GM13977 (cell line): ENCODE results near the gene FAM177B.
"Not testable (repeated sequence)": the region's sequence is repeated elsewhere in the genome, so short reads cannot be mapped to it uniquely, and the experiment has no call there.

ENCODE experiments used
- DNase-seq: peaks from one replicate; pipeline ENCODE4 v3.0.0; 2012; ENCODE audit warnings: low spot score
- in situ Hi-C: fragments of 300-500 bp; cut with MboI; formaldehyde crosslinking; loops from one replicate; pipeline ENCODE4 v1.12.0; 2022; ENCODE audit warnings: low sequenced_read_pairs, low pct_unique_long_range_greater_than_20kb, mixed read lengths, inconsistent platforms; ENCODE audit not compliant: unreplicated experiment
- TF ChIP-seq, protein P1 (sequence below): IDR thresholded peaks from 2 replicates; pipeline ENCODE4 v1.5.1; 2012; ENCODE audit warnings: mild to moderate bottlenecking, control low read depth; ENCODE audit not compliant: insufficient read depth; ENCODE audit errors: extremely low read depth, missing control alignments

FAM177B gene

DNA sequence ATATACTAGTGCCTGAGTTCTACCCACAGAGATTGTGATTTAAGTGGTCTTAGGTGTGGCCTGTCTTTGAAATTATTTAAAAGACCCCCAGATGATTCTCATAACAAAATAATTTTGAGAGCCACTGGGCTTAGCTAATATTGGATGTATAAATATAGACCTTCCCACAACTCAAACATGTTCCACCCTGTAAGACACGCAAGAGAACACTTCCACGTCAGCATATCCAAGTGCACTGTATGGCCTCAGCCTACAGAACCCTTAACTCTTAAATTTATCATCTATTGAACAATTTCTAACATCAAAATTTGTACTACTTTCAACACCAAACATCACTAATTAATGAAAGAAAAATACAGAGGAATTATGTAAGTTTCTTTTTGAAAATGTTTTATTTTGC is 2.5 kb downstream of the FAM177B start:
- DNase-seq = no peak
- in situ Hi-C loops = no loop called here
- TF ChIP-seq, protein P1, sequence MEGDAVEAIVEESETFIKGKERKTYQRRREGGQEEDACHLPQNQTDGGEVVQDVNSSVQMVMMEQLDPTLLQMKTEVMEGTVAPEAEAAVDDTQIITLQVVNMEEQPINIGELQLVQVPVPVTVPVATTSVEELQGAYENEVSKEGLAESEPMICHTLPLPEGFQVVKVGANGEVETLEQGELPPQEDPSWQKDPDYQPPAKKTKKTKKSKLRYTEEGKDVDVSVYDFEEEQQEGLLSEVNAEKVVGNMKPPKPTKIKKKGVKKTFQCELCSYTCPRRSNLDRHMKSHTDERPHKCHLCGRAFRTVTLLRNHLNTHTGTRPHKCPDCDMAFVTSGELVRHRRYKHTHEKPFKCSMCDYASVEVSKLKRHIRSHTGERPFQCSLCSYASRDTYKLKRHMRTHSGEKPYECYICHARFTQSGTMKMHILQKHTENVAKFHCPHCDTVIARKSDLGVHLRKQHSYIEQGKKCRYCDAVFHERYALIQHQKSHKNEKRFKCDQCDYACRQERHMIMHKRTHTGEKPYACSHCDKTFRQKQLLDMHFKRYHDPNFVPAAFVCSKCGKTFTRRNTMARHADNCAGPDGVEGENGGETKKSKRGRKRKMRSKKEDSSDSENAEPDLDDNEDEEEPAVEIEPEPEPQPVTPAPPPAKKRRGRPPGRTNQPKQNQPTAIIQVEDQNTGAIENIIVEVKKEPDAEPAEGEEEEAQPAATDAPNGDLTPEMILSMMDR = no peak

DNA sequence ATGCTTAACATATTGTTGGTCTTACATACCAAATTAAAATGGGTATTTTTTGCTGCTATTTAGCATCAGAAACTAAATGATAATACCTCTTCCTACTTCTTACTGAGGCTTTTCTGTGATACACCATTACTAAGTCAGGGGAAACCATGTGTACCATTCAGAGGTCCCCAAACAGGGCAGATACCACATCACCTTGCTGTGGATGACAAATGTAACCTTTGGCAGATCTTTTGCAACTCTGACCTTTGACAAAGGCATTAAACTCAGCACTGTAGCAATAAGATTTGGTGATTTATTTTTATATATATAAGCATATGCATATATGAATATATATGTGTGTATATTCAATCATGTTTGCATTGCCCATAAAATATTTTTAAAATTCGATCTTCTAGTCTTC is 2.9 kb downstream of the FAM177B start:
- in situ Hi-C loops = no loop called here
- DNase-seq = no peak
- TF ChIP-seq, protein P1 = no peak

DNA sequence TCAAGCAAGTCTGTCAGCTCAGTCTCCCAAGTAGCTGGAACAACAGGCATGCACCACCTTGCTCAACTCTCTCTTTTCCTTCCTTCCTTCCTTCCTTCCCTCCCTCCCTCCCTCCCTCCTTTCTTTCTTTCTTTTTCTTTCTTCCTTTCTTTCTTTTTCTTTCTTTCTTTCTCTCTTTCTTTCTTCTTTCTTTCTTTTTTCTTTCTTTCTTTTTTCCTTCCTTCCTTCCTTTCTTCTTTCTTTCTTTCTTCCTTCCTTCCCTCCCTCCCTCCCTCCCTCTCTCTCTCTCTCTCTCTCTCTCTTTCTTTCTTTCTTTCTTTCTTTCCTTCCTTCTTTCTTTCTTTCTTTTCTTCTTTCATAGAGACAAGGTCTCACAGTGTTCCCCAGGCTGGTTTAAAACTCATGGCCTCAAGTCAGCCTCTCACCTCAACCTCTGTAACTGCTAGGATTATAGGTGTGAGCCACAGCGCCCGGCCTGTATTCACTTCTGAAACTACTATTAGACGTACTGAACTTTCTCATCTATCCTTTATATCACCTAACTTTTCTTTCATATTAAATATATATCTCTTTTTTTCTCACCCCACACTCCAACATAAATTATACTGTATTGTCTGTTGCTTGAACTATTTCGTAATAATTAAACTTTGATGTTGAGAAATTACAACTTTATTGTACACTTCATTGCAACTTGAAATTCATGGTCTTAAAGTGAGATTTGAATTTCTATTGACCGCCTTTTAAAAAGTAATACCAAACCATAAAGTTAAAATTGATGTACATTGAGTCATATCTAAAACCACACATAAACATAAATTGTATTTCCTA is 4.8 kb downstream of the FAM177B start:
- in situ Hi-C loops, DNase-seq: not testable (repeated sequence)

DNA sequence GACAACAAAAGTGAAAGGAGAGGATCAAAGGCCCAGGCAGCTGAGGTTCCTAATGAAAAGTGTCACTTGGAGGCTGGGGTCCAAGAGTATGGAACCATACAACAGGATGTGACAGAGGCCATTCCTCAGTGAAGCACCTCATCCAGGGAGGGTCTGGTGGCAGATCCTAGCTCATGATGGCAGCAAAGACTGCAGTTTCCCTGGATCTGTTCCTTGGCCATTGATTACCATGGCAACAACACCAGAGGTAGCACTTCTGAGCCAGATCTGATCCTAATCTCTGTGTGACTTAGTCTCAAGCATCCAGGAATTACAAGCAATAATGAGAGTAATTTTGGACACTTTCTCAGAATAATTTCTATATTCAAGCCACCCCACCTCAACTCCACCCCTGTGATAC is 12.9 kb downstream of the FAM177B start:
- TF ChIP-seq, protein P1 = no peak
- no peak for DNase-seq
- in situ Hi-C loops = no loop called here

DNA sequence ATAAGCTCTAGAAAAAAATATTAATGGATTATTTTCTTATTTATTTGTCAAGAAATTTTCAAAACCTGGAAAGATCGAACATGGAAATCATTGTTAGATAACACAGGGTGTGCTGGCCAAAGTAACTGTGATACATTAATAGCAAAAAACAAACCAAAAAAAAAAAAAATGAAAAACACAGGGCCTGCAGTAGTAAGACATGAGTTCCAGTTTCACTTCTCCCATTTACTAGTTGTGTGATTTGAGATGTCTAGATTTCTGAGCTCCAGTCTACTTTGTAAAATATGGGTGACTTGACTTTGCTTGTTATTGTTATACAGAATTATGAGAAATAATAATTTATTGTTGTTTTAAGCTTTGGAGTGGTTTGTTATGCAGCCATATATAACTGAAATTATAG is 13.6 kb downstream of the FAM177B start:
- TF ChIP-seq, protein P1 = no peak
- DNase-seq = no peak
- in situ Hi-C loops = no loop called here

DNA sequence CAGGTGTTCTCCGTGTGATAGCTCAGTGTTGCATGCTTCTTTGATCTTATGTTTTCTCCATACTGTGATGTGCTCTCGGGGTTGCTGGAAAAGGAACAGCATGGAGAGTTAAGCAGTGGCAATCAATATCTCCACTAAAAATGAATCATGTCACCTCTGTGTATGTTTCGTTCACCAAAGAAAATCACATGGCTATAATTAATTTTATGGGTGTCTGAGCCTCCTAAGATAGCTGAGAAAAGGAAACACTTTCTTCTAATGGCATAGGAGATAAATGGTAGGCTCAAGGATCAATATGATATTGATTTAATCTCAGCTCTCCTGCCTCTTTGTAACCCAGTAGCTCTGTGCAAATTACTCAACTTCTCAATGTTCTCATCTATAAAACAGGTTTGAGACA is 14.3 kb downstream of the FAM177B start:
- in situ Hi-C loops = no loop called here
- DNase-seq = no peak
- TF ChIP-seq, protein P1 = no peak

DNA sequence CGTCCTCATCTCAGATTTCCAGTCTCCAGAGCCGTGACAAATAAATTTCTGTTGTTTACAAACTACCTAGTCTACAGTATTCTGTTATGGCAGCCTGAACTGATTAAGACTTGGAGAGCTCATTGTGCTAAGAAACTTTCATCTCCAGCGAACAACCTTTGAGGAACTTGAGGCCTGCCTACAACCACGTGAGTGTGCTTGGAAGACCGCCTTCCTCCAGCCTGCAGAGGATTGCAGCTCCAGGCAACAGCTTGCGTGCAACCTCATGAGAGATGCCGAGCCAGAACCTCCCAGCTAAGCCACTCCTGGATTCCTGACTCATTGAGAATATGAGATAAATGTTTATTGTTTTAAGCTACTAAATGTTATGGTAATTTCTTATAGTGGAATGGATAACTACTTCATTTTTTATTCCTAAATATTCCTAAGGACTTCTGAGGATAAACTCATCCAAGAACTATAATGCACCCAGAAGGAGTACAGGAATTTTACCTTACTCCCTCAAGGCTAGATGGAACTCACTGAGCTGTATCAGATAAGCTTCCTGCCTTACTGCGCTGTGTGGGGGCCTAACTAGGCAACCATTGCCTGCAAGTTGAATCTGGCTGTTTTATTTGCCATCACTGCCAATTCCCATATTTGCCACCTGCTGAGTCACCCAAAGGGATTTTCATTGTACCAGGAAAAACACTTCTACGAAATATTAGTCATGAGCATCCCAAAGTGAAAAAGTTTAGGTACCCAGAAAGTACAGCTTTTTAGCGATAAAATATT is 17.6 kb downstream of the FAM177B start:
- in situ Hi-C loops = no loop called here
- DNase-seq = no peak
- TF ChIP-seq, protein P1 = no peak
